ENCODE results near the gene DIP2C. TPM values are rescaled to one million over a fixed set of nuclear protein-coding genes. Genes with fewer than 3 reads are reported as not detected.
A peak's percentile ranks its signal among the peaks of the same experiment; 100 is the strongest.

DIP2C gene
- total RNA-seq, 6 experiments from 2014 or later, result 23.2 to 28.9 (median 26.3) TPM

DNA sequence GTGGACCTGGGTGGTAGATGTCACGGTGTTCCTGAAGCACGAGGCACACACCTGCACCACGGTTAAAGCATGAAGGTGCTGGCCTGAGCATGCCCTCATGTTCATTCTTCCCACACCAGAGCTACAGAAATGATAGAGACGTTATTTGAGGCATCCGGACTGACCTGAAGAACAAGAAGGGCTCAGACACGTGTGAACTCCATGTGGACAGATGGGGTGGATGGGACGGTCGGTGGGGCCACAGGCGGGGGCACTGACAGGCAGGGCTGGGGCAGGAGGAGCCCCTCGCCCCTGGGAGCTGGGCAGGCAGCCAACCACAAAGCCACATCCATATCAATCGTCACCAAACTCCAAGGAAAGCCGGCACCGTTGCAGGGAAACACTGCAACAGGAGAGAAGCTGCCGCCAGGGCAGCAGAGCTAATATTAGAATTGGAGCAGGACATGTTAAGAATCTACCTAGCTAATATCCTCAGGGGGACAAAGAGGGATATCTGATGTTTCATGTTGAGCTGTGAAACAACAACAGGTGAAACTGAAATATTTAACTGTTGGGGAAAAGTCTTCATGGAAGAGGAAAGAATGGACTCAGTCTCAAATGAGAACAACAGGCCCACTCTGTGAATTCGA is 37.8 kb upstream of the DIP2C start:
- H3K4me1 Mint-ChIP-seq (ENCODE audit: low read depth), result peaks cover 6% of the 10 kb centered on the region; the same call in 1 of the 2 replicates
- no peak overlapping the region for H3K27ac Mint-ChIP-seq
- H3K36me3 Mint-ChIP-seq (ENCODE audit: low read depth), result peaks cover 4% of the 10 kb centered on the region; the same call in 1 of the 2 replicates
- peaks cover 12% of the 10 kb centered on the region for H3K27me3 Mint-ChIP-seq (ENCODE audit: insufficient read depth)
- peaks cover 8% of the 10 kb centered on the region; the same call in 1 of the 2 replicates for H3K9me3 Mint-ChIP-seq
- TF ChIP-seq, protein P1, sequence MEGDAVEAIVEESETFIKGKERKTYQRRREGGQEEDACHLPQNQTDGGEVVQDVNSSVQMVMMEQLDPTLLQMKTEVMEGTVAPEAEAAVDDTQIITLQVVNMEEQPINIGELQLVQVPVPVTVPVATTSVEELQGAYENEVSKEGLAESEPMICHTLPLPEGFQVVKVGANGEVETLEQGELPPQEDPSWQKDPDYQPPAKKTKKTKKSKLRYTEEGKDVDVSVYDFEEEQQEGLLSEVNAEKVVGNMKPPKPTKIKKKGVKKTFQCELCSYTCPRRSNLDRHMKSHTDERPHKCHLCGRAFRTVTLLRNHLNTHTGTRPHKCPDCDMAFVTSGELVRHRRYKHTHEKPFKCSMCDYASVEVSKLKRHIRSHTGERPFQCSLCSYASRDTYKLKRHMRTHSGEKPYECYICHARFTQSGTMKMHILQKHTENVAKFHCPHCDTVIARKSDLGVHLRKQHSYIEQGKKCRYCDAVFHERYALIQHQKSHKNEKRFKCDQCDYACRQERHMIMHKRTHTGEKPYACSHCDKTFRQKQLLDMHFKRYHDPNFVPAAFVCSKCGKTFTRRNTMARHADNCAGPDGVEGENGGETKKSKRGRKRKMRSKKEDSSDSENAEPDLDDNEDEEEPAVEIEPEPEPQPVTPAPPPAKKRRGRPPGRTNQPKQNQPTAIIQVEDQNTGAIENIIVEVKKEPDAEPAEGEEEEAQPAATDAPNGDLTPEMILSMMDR (IDR thresholded peaks at IDR 0.05), result no peak
- DNase-seq, result no peak
- no peak overlapping the region for H3K4me3 Mint-ChIP-seq

DNA sequence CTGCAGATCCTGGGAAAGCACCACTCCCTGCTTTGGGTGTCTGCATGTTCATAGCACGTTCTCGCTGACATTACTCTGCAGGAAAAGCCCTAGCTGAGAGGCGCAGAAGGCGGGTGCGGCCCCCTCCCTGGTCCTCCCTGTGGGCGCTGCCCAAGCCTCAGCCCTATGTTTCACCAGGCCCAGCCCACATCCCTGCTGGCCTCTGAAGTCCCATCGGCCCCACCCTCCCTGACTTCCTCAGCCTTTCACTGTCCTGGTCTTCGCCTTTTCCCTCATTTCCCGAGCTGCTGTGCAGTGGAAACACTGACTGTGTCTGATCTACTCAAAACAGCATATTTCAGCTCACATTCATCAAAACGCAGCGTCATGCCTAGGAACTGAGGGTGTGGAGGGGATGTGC is 36.3 kb upstream of the DIP2C start:
- DNase-seq, result peak; percentile 47
- Mint-ChIP-seq H3K36me3 (ENCODE audit: low read depth) (peaks cover 4% of the 10 kb centered on the region; the same call in 1 of the 2 replicates), H3K4me1 (ENCODE audit: low read depth) (peaks cover 6% of the 10 kb centered on the region; the same call in 1 of the 2 replicates), H3K4me3 (no peak overlapping the region), H3K9me3 (peaks cover 8% of the 10 kb centered on the region; the same call in 1 of the 2 replicates), H3K27me3 (ENCODE audit: insufficient read depth) (peaks cover 6% of the 10 kb centered on the region), H3K27ac (no peak overlapping the region)
- TF ChIP-seq, protein P1 (IDR thresholded peaks at IDR 0.05), result no peak

DNA sequence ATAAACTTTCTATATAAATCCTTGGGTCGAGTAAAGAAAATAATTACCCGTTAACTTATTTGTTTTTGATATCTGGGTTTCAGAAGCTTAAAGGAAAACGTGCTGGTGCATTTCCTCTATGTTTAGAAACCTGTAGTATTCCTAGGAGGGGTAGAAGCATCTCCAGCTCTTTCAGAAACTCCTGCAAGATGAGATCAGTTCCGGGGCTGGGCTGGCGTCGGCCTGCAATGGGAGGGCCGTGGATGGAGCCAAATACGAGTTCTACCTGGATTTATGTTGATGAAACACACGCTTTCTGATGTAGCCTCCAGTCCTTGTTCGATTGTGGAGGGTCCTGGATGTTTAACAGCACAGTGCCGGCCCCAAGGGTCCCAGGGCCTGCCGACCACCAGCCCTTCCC is 35.8 kb upstream of the DIP2C start:
- peaks cover 6% of the 10 kb centered on the region for H3K27me3 Mint-ChIP-seq (ENCODE audit: insufficient read depth)
- TF ChIP-seq, protein P1 (IDR thresholded peaks at IDR 0.05), result no peak
- peaks cover 6% of the 10 kb centered on the region; the same call in 1 of the 2 replicates for H3K4me1 Mint-ChIP-seq (ENCODE audit: low read depth)

DNA sequence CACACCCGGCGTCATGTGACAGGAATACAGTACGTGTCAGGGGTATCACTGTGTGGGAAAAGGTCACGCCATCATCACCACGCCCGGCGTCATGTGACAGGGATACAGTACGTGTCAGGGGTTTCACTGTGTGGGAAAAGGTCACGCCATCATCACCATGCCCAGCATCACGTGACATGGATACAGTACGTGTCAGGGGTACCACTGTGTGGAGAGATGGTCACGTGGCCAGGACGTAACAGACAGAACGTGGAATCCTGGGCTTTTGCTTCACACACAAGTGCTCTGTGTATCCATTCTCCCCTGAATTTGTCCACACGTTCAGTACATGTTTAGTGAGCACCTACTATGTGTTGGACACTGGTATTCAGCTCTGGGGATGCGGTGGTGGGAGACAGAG is 34.5 kb upstream of the DIP2C start:
- Mint-ChIP-seq H3K27me3 (ENCODE audit: insufficient read depth) (peaks cover 17% of the 10 kb centered on the region), H3K4me1 (ENCODE audit: low read depth) (peaks cover 6% of the 10 kb centered on the region; the same call in 1 of the 2 replicates), H3K9me3 (peaks cover 8% of the 10 kb centered on the region; the same call in 1 of the 2 replicates), H3K4me3 (no peak overlapping the region), H3K27ac (no peak overlapping the region), H3K36me3 (ENCODE audit: low read depth) (peaks cover 4% of the 10 kb centered on the region; the same call in 1 of the 2 replicates)
- TF ChIP-seq, protein P1 (IDR thresholded peaks at IDR 0.05), result no peak
- DNase-seq, result no peak

More for the DNA sequence above, 35.8 kb upstream of the DIP2C start:
- Mint-ChIP-seq H3K4me3 (no peak overlapping the region), H3K27ac (no peak overlapping the region), H3K9me3 (peaks cover 8% of the 10 kb centered on the region; the same call in 1 of the 2 replicates), H3K36me3 (ENCODE audit: low read depth) (peaks cover 4% of the 10 kb centered on the region; the same call in 1 of the 2 replicates)
- no peak for DNase-seq

DNA sequence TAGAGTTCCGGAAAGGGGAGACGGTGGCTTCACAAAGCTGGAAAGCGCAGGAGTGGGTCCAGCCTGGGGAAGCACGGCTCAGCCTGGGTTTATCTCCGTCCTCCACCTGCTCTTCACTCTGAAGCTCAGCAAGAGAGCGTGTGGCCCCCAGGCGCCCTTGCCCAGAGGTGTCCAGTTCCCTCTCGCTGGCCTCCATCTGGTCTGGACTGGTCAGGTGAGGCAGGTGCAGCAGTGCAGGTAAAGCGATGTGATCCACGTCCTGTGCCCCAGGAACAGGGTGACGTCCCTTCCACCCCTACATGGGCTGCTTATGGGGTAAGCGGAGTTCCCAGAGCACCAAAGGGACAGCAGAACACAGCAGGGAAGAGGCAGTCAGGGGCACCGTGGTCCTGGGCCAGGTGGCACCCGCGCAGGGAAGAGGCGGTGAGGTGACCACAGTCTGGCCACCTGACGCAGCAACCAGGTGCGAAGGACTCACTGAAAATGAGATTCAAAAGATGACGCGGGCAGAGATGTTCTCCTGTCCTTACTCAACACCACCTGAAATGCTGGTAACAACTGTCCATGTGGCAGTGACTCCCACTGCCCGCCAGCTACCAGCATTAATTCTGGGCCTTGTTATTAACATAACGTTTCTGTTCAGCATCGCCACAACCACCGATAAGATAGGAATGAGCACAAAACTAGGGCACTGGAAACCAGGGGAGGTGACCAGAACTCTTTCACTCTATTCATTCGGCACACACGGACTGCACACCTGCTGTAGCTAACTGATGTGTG is 33.0 kb upstream of the DIP2C start:
- no peak overlapping the region for H3K27ac Mint-ChIP-seq
- H3K36me3 Mint-ChIP-seq (ENCODE audit: low read depth), result peaks cover 4% of the 10 kb centered on the region; the same call in 1 of the 2 replicates
- H3K9me3 Mint-ChIP-seq, result peaks cover 8% of the 10 kb centered on the region; the same call in 1 of the 2 replicates
- TF ChIP-seq, protein P1 (IDR thresholded peaks at IDR 0.05), result no peak
- DNase-seq, result no peak
- peaks cover 6% of the 10 kb centered on the region; the same call in 1 of the 2 replicates for H3K4me1 Mint-ChIP-seq (ENCODE audit: low read depth)
- no peak overlapping the region for H3K4me3 Mint-ChIP-seq
- peaks cover 23% of the 10 kb centered on the region for H3K27me3 Mint-ChIP-seq (ENCODE audit: insufficient read depth)

All from HFFc6 (cell line).